GM19025 (cell line): Measurements from ENCODE around the gene GRK4.
"Not testable (repeated sequence)": the region's sequence is repeated elsewhere in the genome, so short reads cannot be mapped to it uniquely, and the experiment has no call there.

Experiments used
- ATAC-seq: cut with Tn5 transposase; IDR thresholded peaks from one replicate; pipeline ENCODE4 v1.9.1; 2021; ENCODE audit warnings: mild to moderate bottlenecking, low read depth, moderate library complexity; ENCODE audit not compliant: unreplicated experiment

The GRK4 gene

GRCh38 chr4:2930135-2930757, 33.1 kb upstream of the GRK4 start:
- ATAC-seq, result no peak

- no peak for ATAC-seq
These were observed 32.4 kb upstream of the GRK4 start for GRCh38 chr4:2930758-2931511.

- peak; percentile 27 for ATAC-seq
These were observed 31.7 kb upstream of the GRK4 start for GRCh38 chr4:2931512-2932301.

GRCh38 chr4:2932321-2932950, 30.9 kb upstream of the GRK4 start:
- ATAC-seq, result no peak

- no peak for ATAC-seq
These were observed 30.3 kb upstream of the GRK4 start for GRCh38 chr4:2932951-2933565.

GRCh38 chr4:2933566-2934076, 29.8 kb upstream of the GRK4 start:
- ATAC-seq, result no peak

- no peak for ATAC-seq
These were observed 29.1 kb upstream of the GRK4 start for GRCh38 chr4:2934077-2934812.

- ATAC-seq, result peak; percentile 44
These were observed 28.3 kb upstream of the GRK4 start for GRCh38 chr4:2934813-2935761.

GRCh38 chr4:2935762-2936743, 27.3 kb upstream of the GRK4 start:
- ATAC-seq, result no peak

- no peak for ATAC-seq
These were observed 26.6 kb upstream of the GRK4 start for GRCh38 chr4:2936773-2937145.

- peak; percentile 27 for ATAC-seq
These were observed 26.1 kb upstream of the GRK4 start for GRCh38 chr4:2937146-2937857.

- ATAC-seq, result no peak
These were observed 25.4 kb upstream of the GRK4 start for GRCh38 chr4:2937986-2938385.

GRCh38 chr4:2938411-2938810, 25.0 kb upstream of the GRK4 start:
- ATAC-seq, result not testable (repeated sequence)

GRCh38 chr4:2938906-2939305, 24.5 kb upstream of the GRK4 start:
- ATAC-seq, result no peak

- no peak for ATAC-seq
These were observed 23.8 kb upstream of the GRK4 start for GRCh38 chr4:2939383-2940243.
